ENCODE results near the gene RRP12.

DNA sequence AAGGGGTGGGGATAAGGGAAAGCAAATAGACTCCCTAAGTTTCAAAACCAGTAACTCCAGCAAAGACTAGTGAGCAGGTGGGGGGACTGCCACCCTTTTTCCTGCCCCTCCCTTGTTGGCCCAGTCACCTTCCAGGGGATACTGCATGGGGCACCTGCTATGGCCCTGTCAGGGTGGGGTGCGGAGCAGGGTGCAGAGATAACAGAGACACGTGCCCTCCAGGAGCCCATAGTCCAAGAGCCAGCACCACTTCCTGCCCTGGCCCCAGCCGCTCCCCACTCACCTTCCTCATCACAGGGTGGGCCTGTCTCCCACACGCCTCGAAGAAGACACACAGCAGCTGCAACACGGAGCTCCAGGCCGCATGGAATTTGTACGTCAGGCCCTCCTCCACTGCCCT, 20.6 kb downstream of the RRP12 start:
- TF ChIP-seq REST (IDR thresholded peaks at IDR 0.05; ENCODE audit: insufficient read depth in 1 of 2, low read depth in 2 of 2, low read length in 2 of 2) (no peak), SIN3A (IDR thresholded peaks at IDR 0.05; ENCODE audit: borderline replicate concordance, insufficient read depth, low read length) (no peak)
